Measurements from ENCODE around the gene PUS1. TPM values are rescaled to one million over a fixed set of nuclear protein-coding genes. Genes with fewer than 3 reads are reported as not detected.

PUS1 gene
- total RNA-seq (2014; rRNA removed; shearing (Covaris generic)) (38.4 and 43.5 TPM in 2 replicates), total RNA-seq (2022) (58.9 and 78.3 TPM in 2 replicates), Bru-seq, nascent RNA (percentile 79 among the genes with signal in this experiment), BruChase-seq, experiment 1, labeled RNA remaining after a 6-hour chase (percentile 88 among the genes with signal in this experiment), BruChase-seq, experiment 2, labeled RNA remaining after a 2-hour chase (percentile 89 among the genes with signal in this experiment)
- long read RNA-seq, transcript PUS1-209 (2 exons, 1,378 nt): minor isoform, 5 of 26 reads
- long read RNA-seq, transcript PUS1-203 (6 exons, 1,664 nt): major isoform, 8 of 26 reads
- long read RNA-seq, partial matches to known transcripts: 6 of 26 reads
- long read RNA-seq, other reads (novel, unspliced or antisense): 7 of 26 reads

DNA sequence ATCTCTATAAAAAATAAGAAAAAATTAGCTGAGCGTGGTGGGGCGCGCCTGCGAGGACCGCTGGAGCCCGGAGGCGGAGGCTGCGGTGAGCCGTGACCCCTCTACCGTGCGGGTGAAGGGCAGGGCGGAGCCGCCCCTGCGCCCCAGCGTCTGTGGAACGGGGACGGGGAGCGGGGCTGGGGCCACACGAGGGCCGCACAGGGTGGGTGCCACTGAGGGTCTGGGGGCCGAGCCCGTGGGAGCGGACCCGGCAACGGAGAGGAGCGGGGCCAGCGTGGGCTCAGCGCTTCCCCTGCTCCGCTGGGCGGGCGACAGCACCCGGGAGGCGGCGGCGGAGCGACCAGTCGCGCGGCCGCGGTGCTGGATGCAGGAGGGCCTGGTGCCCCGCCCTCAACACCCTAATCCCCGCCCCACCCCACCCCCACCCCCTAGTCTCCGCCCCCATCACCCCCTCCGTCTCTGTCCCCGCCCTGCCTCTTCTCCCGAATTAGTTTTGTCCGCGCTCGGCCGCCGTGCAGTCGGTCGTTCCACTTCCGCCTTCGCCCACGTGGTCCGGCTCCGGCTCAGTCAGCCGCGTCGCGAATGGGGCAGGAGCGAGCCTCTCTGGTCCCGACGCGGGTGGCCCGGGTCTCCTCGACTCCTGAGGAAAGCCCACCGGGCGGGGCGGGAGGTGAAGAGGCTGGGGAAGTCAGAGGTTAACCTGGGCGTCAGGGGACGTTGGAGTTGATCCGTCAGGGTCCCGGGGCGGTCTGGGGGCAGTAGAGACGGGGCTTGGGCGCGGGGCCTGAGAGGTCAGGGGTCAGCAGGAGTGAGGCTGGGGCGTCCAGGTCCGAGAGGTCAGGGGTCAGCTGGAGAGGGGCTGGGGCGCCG, at the start of gene PUS1:
TSS of gene PUS1 (plus strand) at position 566 of the 870 bp plus-strand sequence. CDS start 447 bp downstream, outside the sequence.
- intact Hi-C loops (cut with micrococcal nuclease; ENCODE audit: unreplicated experiment): loop anchor here (1.0 to 10.0 kb wide), 3 partner anchors 20 to 136 kb away; partner anchors contain the start of genes EP400 and ULK1
- H3K4me2 ChIP-seq (ENCODE audit: low read length): peak within 1 kb of the TSS; percentile 96
- BruUV-seq (replicated peaks): no TSS peak
- H3K4me1 ChIP-seq (ENCODE audit: insufficient read depth, low read length, poor library complexity, severe bottlenecking): peaks cover 28% of the 10 kb centered on the region
- TF ChIP-seq EZH2phosphoT487 (IDR thresholded peaks at IDR 0.05; ENCODE audit: borderline replicate concordance, low read depth, low read length): no peak
- TF ChIP-seq, protein P1, sequence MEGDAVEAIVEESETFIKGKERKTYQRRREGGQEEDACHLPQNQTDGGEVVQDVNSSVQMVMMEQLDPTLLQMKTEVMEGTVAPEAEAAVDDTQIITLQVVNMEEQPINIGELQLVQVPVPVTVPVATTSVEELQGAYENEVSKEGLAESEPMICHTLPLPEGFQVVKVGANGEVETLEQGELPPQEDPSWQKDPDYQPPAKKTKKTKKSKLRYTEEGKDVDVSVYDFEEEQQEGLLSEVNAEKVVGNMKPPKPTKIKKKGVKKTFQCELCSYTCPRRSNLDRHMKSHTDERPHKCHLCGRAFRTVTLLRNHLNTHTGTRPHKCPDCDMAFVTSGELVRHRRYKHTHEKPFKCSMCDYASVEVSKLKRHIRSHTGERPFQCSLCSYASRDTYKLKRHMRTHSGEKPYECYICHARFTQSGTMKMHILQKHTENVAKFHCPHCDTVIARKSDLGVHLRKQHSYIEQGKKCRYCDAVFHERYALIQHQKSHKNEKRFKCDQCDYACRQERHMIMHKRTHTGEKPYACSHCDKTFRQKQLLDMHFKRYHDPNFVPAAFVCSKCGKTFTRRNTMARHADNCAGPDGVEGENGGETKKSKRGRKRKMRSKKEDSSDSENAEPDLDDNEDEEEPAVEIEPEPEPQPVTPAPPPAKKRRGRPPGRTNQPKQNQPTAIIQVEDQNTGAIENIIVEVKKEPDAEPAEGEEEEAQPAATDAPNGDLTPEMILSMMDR (conservative IDR thresholded peaks at IDR 0.05; ENCODE audit: low read length): no peak
- H3K79me2 ChIP-seq (ENCODE audit: insufficient read depth, low read depth, low read length): peaks cover 25% of the 10 kb centered on the region
- POLR2A ChIA-PET: interaction anchor here (0.5 kb wide), 1 partner anchor 15 kb away, joined by 3 read pairs; no protein-coding TSS in a partner anchor
- H3K9me3 ChIP-seq (ENCODE audit: low read length): no peaks in the 10 kb centered on the region
- H3K27ac ChIP-seq (ENCODE audit: low read depth, low read length, poor library complexity, severe bottlenecking): peak within 1 kb of the TSS; percentile 65
- H3K36me3 ChIP-seq (ENCODE audit: insufficient read depth, low read length): peaks cover 38% of the 10 kb centered on the region
- no peaks in the 10 kb centered on the region for H3K9me2 ChIP-seq (ENCODE audit: insufficient read depth, low read length)
- H2AFZ ChIP-seq (ENCODE audit: low read length): peak within 1 kb of the TSS; percentile 17; the same call in 1 of the 2 replicates
- H3K4me3 ChIP-seq (ENCODE audit: low read depth, low read length, poor library complexity, severe bottlenecking): peak within 1 kb of the TSS; percentile 94
- CTCF ChIA-PET (ENCODE audit: unreplicated experiment): no interaction called here
- DNase-seq (ENCODE audit: low spot score): peak; percentile 95
- peaks cover 4% of the 10 kb centered on the region; the same call in 1 of the 2 replicates for H4K20me1 ChIP-seq (ENCODE audit: insufficient read depth, low read length)

GRCh38 chr12:131882804-131883520, 46.1 kb upstream of the PUS1 start:
- no TSS peak for BruUV-seq (replicated peaks)
- no peak for TF ChIP-seq EZH2phosphoT487 (IDR thresholded peaks at IDR 0.05; ENCODE audit: borderline replicate concordance, low read depth, low read length)
- TF ChIP-seq, protein P1 (conservative IDR thresholded peaks at IDR 0.05; ENCODE audit: low read length): no peak
- Histone ChIP-seq H3K4me3 (ENCODE audit: low read depth, low read length, poor library complexity, severe bottlenecking) (no peak overlapping the region), H3K36me3 (ENCODE audit: insufficient read depth, low read length) (no peaks in the 10 kb centered on the region), H4K20me1 (ENCODE audit: insufficient read depth, low read length) (no peaks in the 10 kb centered on the region), H3K4me2 (ENCODE audit: low read length) (no peak overlapping the region), H2AFZ (ENCODE audit: low read length) (no peak overlapping the region), H3K79me2 (ENCODE audit: insufficient read depth, low read depth, low read length) (no peaks in the 10 kb centered on the region), H3K9me2 (ENCODE audit: insufficient read depth, low read length) (no peaks in the 10 kb centered on the region), H3K4me1 (ENCODE audit: insufficient read depth, low read length, poor library complexity, severe bottlenecking) (no peaks in the 10 kb centered on the region), H3K9me3 (ENCODE audit: low read length) (no peaks in the 10 kb centered on the region), H3K27ac (ENCODE audit: low read depth, low read length, poor library complexity, severe bottlenecking) (no peak overlapping the region)
- ChIA-PET POLR2A (no interaction called here), CTCF (ENCODE audit: unreplicated experiment) (no interaction called here)
- no peak for DNase-seq (ENCODE audit: low spot score)
- intact Hi-C loops (cut with micrococcal nuclease; ENCODE audit: unreplicated experiment): no loop called here
